ENCODE results near the gene CDRT15L2. TPM values are rescaled to one million over a fixed set of nuclear protein-coding genes. Genes with fewer than 3 reads are reported as not detected.
A peak's percentile ranks its signal among the peaks of the same experiment; 100 is the strongest.
"Not testable (repeated sequence)": the region's sequence is repeated elsewhere in the genome, so short reads cannot be mapped to it uniquely, and the experiment has no call there.

Gene CDRT15L2
- total RNA-seq (2022) = not detected in 2 replicates
- Bru-seq, nascent RNA = not detected
- not detected for BruChase-seq, experiment 1, labeled RNA remaining after a 6-hour chase
- BruChase-seq, experiment 2, labeled RNA remaining after a 2-hour chase = not detected
- long read RNA-seq = 0 reads

GRCh38 chr17:20579424-20579823 is at the start of gene CDRT15L2:
Gene CDRT15L2, plus strand, starts transcription at chr17:20579724. Its CDS starts 20 bp downstream, at chr17:20579744.
- BruUV-seq (replicated peaks); H3K4me3 Mint-ChIP-seq (ENCODE audit: low read depth, unreplicated experiment); H3K27me3 Mint-ChIP-seq (ENCODE audit: unreplicated experiment); H3K36me3 Mint-ChIP-seq (ENCODE audit: insufficient read depth, unreplicated experiment); H3K9me3 Mint-ChIP-seq (ENCODE audit: low read depth, unreplicated experiment); intact Hi-C loops (cut with micrococcal nuclease; ENCODE audit: unreplicated experiment); CTCF ChIA-PET; H3K27ac Mint-ChIP-seq (ENCODE audit: unreplicated experiment); DNase-seq; H3K4me1 Mint-ChIP-seq (ENCODE audit: low read depth, unreplicated experiment): not testable (repeated sequence)

GRCh38 chr17:20530104-20530503 is 49.4 kb upstream of the CDRT15L2 start:
- intact Hi-C loops (cut with micrococcal nuclease; ENCODE audit: unreplicated experiment); H3K4me1 Mint-ChIP-seq (ENCODE audit: low read depth, unreplicated experiment); H3K9me3 Mint-ChIP-seq (ENCODE audit: low read depth, unreplicated experiment); H3K36me3 Mint-ChIP-seq (ENCODE audit: insufficient read depth, unreplicated experiment); CTCF ChIA-PET; H3K4me3 Mint-ChIP-seq (ENCODE audit: low read depth, unreplicated experiment); BruUV-seq (replicated peaks); DNase-seq; H3K27ac Mint-ChIP-seq (ENCODE audit: unreplicated experiment): not testable (repeated sequence)
- peaks cover 33% of the 10 kb centered on the region for H3K27me3 Mint-ChIP-seq (ENCODE audit: unreplicated experiment)

- H3K27ac Mint-ChIP-seq (ENCODE audit: unreplicated experiment); DNase-seq; intact Hi-C loops (cut with micrococcal nuclease; ENCODE audit: unreplicated experiment); H3K9me3 Mint-ChIP-seq (ENCODE audit: low read depth, unreplicated experiment); BruUV-seq (replicated peaks); H3K36me3 Mint-ChIP-seq (ENCODE audit: insufficient read depth, unreplicated experiment); CTCF ChIA-PET; H3K4me1 Mint-ChIP-seq (ENCODE audit: low read depth, unreplicated experiment): not testable (repeated sequence)
- peak overlapping the region; percentile 36 for H3K4me3 Mint-ChIP-seq (ENCODE audit: low read depth, unreplicated experiment)
- H3K27me3 Mint-ChIP-seq (ENCODE audit: unreplicated experiment) = peaks cover 33% of the 10 kb centered on the region
These were observed 46.9 kb upstream of the CDRT15L2 start for GRCh38 chr17:20532544-20533090.

GRCh38 chr17:20533206-20533605 is 46.3 kb upstream of the CDRT15L2 start:
- DNase-seq; intact Hi-C loops (cut with micrococcal nuclease; ENCODE audit: unreplicated experiment); H3K36me3 Mint-ChIP-seq (ENCODE audit: insufficient read depth, unreplicated experiment); H3K27ac Mint-ChIP-seq (ENCODE audit: unreplicated experiment); H3K4me1 Mint-ChIP-seq (ENCODE audit: low read depth, unreplicated experiment); CTCF ChIA-PET; H3K9me3 Mint-ChIP-seq (ENCODE audit: low read depth, unreplicated experiment); BruUV-seq (replicated peaks): not testable (repeated sequence)
- Mint-ChIP-seq H3K27me3 (ENCODE audit: unreplicated experiment) (peaks cover 33% of the 10 kb centered on the region), H3K4me3 (ENCODE audit: low read depth, unreplicated experiment) (peak overlapping the region; percentile 36)

- H3K4me3 Mint-ChIP-seq (ENCODE audit: low read depth, unreplicated experiment); H3K27ac Mint-ChIP-seq (ENCODE audit: unreplicated experiment); H3K9me3 Mint-ChIP-seq (ENCODE audit: low read depth, unreplicated experiment); intact Hi-C loops (cut with micrococcal nuclease; ENCODE audit: unreplicated experiment); H3K36me3 Mint-ChIP-seq (ENCODE audit: insufficient read depth, unreplicated experiment); H3K4me1 Mint-ChIP-seq (ENCODE audit: low read depth, unreplicated experiment); DNase-seq; CTCF ChIA-PET; BruUV-seq (replicated peaks): not testable (repeated sequence)
- H3K27me3 Mint-ChIP-seq (ENCODE audit: unreplicated experiment) = peaks cover 31% of the 10 kb centered on the region
These were observed 44.6 kb upstream of the CDRT15L2 start for GRCh38 chr17:20534711-20535550.

GRCh38 chr17:20540414-20540813 is 39.1 kb upstream of the CDRT15L2 start:
- H3K36me3 Mint-ChIP-seq (ENCODE audit: insufficient read depth, unreplicated experiment); H3K27me3 Mint-ChIP-seq (ENCODE audit: unreplicated experiment); CTCF ChIA-PET; DNase-seq; H3K4me1 Mint-ChIP-seq (ENCODE audit: low read depth, unreplicated experiment); H3K4me3 Mint-ChIP-seq (ENCODE audit: low read depth, unreplicated experiment); H3K27ac Mint-ChIP-seq (ENCODE audit: unreplicated experiment); intact Hi-C loops (cut with micrococcal nuclease; ENCODE audit: unreplicated experiment); BruUV-seq (replicated peaks); H3K9me3 Mint-ChIP-seq (ENCODE audit: low read depth, unreplicated experiment): not testable (repeated sequence)

GRCh38 chr17:20540865-20541264 is 38.7 kb upstream of the CDRT15L2 start:
- H3K27me3 Mint-ChIP-seq (ENCODE audit: unreplicated experiment); H3K36me3 Mint-ChIP-seq (ENCODE audit: insufficient read depth, unreplicated experiment); DNase-seq; CTCF ChIA-PET; H3K4me3 Mint-ChIP-seq (ENCODE audit: low read depth, unreplicated experiment); H3K4me1 Mint-ChIP-seq (ENCODE audit: low read depth, unreplicated experiment); H3K9me3 Mint-ChIP-seq (ENCODE audit: low read depth, unreplicated experiment); H3K27ac Mint-ChIP-seq (ENCODE audit: unreplicated experiment); BruUV-seq (replicated peaks); intact Hi-C loops (cut with micrococcal nuclease; ENCODE audit: unreplicated experiment): not testable (repeated sequence)

GRCh38 chr17:20541853-20542546 is 37.5 kb upstream of the CDRT15L2 start:
- DNase-seq; H3K9me3 Mint-ChIP-seq (ENCODE audit: low read depth, unreplicated experiment); H3K27ac Mint-ChIP-seq (ENCODE audit: unreplicated experiment); H3K4me3 Mint-ChIP-seq (ENCODE audit: low read depth, unreplicated experiment); BruUV-seq (replicated peaks); H3K4me1 Mint-ChIP-seq (ENCODE audit: low read depth, unreplicated experiment); H3K27me3 Mint-ChIP-seq (ENCODE audit: unreplicated experiment); CTCF ChIA-PET; H3K36me3 Mint-ChIP-seq (ENCODE audit: insufficient read depth, unreplicated experiment); intact Hi-C loops (cut with micrococcal nuclease; ENCODE audit: unreplicated experiment): not testable (repeated sequence)

- H3K27ac Mint-ChIP-seq (ENCODE audit: unreplicated experiment); H3K4me1 Mint-ChIP-seq (ENCODE audit: low read depth, unreplicated experiment); DNase-seq; CTCF ChIA-PET; H3K27me3 Mint-ChIP-seq (ENCODE audit: unreplicated experiment); BruUV-seq (replicated peaks); H3K36me3 Mint-ChIP-seq (ENCODE audit: insufficient read depth, unreplicated experiment); H3K9me3 Mint-ChIP-seq (ENCODE audit: low read depth, unreplicated experiment); intact Hi-C loops (cut with micrococcal nuclease; ENCODE audit: unreplicated experiment); H3K4me3 Mint-ChIP-seq (ENCODE audit: low read depth, unreplicated experiment): not testable (repeated sequence)
These were observed 31.6 kb upstream of the CDRT15L2 start for GRCh38 chr17:20547923-20548322.
